GM18909 (cell line): ENCODE data around the gene ZNF391.
"Not testable (repeated sequence)": the region's sequence is repeated elsewhere in the genome, so short reads cannot be mapped to it uniquely, and the experiment has no call there.

Source experiments
- ATAC-seq: cut with Tn5 transposase; IDR thresholded peaks from one replicate; pipeline ENCODE4 v1.9.1; 2021; ENCODE audit warnings: mild to moderate bottlenecking; ENCODE audit not compliant: unreplicated experiment, poor library complexity

ZNF391 gene

DNA sequence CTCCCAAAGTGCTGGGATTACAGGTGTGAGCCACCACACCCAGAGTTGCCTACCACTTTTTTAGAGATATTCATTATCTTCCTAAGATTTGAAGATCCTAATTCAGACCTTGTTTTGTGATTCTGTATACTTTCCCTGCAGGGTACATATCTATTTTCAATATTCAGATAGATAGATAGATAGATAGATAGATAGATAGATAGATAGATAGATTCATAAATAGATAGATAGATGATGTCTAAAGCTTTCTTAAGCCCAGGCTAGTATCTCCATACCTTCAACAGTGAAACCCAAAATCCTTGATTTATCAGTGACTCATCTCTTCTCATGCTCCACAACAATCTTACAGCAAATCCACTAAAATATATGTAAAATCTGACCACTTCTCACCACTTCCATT is 30.8 kb downstream of the ZNF391 start:
- ATAC-seq, result no peak

DNA sequence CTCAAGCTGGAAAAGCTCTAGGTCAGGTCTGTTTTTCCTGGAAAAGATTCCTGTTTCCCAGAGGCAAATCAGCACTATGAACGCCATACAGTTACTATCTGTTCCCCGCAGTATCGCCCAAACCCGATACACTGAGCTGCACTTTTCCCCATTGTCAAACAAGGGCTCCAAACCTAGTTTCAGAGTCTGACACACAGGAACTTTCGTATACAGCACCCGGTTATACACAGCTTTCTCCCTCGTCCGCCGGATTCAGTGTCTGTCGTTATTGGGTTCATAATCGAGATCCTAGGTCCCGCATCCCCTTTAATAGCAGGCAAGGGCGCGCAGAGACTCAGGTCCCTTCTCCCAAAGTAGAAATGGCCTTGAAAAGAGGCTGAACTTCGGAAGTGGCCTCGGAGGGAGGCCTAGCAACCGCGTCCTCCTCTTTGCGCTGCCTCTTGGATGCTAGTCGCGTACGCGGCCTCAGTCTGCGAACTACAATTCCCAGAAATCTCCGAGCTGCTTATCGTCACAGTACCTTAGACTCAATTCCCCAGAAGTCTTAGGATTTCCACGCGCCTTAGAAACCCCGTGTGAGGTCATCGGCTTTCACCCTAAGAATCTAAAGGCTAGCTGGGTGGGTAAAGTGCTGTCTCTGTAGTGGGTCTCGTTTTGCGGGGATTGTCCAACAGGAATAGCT is 34.2 kb downstream of the ZNF391 start:
- no peak for ATAC-seq

DNA sequence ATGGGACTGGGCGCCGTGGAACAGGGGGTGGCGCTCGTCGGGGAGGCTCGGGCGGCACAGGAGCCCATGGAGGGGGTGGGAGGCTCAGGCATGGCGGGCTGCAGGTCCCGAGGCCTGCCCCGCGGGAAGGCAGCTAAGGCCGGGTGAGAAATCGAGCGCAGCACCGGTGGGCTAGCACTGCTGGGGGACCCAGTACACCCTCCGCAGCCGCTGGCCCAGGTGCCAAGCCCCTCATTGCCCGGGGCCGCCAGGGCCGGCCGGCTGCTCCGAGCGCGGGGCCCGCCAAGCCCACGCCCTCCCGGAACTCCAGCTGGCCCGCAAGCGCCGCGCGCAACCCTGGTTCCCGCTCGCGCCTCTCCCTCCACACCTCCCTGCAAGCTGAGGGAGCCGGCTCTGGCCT is 36.3 kb downstream of the ZNF391 start:
- not testable (repeated sequence) for ATAC-seq

DNA sequence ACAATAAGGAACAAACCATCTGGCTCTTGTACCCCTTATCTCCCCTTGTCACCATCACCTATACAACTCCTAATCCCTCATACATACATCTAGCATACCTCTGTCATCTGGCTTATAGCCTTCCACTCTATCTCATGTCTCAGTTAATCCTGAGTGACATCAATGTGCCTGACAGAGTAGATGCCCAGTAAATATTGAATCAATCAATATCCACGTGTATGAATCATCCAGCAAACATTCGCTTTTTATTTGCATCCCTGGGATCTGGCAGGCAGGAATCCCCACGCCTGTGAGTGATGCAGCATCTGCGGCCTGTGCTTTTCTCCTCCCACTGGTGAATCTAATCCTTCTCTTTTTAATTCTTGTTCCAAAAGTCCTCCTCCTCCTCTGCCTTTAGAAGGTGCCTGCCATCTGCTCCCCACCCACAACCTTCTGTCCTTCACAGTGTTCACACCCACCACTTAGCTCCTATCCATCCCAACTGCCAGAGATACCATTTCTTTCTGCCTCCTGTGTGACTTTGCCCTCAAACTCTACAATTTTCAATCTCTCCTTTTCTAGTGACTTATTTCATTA is 37.6 kb downstream of the ZNF391 start:
- no peak for ATAC-seq

DNA sequence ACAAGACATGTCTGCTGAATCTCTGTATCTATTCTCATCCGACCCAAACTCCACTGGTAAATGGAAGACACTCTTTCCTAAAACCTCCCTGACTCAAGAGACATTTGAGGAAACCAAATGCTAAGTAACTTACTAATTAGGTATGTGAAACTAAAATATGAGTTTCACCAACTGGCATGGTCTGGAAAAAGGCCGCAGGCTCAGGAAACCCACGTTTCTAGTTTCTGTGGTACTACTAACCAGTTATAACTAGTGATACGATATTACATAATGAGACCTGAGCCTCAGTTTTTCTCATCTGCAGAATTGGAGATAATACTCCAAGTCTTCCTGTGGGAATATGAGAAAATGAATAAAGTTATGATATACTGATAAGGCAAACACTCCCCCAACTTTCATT is 39.9 kb downstream of the ZNF391 start:
- ATAC-seq, result no peak

DNA sequence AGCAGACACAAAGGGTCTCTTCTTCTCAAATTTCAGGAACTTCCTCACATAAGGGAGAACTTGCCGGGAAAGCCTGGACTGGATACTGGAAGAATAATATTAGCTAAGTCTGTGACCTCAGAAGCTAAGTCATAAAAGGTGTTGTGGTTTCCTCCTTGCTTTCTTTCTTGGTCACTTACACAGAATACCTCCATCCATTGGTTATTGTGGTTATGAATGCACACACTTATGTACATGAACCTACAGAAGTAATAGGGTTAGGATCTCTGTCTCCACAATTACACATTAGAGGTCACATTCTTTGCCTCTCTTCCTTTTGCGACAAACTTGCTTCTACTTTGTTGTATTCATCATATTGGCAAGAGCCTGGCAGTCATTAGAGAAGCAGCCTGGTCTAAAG is 40.4 kb downstream of the ZNF391 start:
- no peak for ATAC-seq

DNA sequence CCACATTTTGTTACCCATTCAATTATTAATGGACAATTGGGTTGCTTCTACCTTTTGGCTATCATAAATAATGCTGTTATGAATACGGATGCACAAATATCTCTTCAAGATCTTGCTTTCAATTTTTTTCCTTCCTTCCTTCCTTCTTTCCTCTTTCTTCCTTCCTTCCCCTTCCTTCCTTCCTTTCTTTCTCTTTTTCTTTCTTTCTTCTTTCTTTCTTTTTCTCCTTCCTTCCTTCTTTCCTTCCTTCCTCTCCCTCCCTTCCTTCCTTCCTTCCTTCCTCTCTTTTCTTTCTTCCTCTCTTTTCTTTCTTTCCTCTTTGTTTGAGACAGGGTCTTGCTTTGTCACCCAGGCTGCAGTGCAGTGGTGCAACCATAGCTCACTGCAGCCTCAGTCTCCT is 45.2 kb downstream of the ZNF391 start:
- no peak for ATAC-seq

DNA sequence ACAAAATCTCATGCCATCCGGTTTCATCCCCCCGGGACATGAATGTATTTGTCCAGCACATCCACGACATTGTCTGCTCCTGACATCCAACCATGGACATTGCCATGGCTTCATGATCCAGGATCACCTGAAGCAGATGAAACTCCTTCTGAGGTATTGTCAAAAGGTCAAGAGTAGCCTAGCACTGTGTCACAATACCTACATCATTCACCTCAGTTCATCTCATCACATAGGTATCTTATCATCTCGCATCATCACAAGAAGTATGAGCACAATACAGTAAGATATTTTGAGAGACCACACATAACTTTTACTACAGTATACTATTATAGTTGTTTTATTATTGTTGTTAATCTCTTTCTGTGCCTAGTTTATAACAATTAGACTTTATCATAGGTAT is 50.8 kb downstream of the ZNF391 start:
- ATAC-seq, result no peak

DNA sequence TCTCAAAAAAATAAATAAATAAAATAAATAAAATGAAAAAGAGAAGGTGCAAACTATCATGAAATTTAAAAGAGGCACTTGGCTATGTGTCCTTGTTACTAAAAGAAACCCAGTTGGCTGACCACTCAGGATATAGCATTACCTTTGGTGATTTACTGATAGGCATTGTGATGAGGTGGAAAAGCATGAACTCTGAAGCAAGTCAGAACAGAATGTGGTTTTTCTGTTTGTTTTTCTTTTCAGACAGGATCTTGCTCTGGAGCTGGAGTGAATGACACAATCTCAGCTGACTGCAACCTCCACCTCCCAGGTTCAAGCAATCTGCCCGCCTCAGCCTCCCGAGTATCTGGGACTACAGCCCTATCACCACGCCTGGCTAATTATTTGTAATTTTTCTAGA is 52.4 kb downstream of the ZNF391 start:
- ATAC-seq, result no peak

DNA sequence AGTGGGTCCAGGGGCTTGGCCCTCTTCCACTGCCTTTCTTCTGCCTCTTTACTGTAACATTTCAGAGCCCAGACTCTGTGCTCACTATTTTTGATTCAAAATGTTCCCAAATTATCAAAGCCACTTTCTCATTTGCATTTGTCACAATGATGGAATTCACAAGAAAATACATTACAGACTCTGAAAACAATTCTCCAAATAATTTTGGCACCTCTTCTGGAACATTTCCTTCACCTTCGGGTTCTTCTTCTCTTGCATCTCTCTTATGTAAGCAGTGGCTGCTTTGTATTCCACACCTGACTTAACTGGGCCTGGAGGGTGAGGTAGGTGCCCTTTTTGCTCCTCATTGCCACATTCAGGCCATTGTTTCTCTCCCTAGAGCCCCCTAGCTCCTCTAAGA is 54.4 kb downstream of the ZNF391 start:
- ATAC-seq, result no peak

DNA sequence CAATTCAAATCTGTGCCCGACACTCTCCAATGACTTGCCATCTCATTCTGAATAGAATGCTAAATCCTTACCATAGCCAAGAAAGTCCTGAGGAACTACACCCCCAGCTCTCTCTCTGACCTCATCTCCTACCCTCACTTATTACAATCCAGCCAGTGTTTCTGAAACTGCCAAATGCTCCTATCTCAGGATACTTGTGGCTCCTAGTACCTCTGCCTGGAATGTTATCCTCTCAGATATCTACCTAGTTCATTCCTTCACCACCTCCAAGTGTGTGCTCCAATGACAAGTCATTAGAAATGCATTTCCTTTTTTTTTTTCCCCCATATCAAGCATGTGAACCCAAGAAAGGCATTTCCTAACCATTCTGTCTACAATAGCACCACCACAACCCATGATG is 59.9 kb downstream of the ZNF391 start:
- ATAC-seq, result no peak

DNA sequence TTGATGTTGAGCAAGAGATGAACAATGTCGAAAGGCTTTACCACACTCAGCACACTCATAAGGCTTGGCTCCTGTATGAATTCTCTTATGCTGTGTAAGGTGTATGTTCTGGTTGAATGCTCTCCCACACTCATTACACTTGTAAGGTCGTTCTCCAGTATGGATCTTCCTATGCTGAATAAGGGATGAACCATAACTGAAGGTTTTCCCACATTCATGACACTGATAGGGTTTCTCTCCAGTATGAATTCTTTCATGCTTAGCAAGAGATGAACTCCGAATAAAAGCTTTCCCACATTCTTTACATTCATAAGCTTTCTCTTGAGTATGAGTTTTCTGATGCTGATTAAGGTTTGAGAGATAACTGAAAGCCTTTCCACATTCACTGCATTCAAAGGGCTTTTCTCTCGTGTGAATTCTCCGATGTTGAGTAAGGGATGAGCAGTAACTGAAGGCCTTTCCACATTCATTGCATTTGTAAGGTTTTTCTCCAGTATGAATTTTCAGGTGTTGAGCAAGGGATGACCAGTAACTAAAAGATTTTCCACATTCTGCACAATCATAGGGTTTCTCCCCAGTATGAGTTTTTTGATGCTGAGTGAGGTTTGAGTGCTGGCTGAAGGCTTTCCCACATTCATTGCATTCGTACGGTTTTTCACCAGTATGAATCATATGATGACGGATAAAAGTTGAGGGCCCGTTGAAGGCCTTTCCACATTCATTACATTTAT is 63.3 kb downstream of the ZNF391 start:
- no peak for ATAC-seq

DNA sequence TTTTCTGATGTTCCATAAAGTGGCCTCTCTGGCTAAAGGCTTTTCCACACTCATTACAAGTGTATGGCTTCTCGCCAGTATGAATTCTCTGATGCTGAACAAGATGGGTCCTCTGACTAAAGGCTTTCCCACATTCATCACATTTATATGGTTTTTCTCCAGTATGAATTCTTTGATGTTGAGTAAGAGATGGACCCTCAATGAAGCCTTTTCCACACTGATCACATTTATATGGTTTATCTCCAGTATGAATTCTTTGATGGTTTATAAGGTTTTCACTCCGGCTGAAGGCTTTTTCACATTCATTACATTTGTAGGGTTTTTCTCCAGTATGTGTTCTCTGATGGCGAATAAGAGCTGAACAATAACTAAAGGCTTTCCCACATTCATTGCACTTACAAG is 63.9 kb downstream of the ZNF391 start:
- no peak for ATAC-seq
